ENCODE measurements around the gene NPC2.

The NPC2 gene

DNA sequence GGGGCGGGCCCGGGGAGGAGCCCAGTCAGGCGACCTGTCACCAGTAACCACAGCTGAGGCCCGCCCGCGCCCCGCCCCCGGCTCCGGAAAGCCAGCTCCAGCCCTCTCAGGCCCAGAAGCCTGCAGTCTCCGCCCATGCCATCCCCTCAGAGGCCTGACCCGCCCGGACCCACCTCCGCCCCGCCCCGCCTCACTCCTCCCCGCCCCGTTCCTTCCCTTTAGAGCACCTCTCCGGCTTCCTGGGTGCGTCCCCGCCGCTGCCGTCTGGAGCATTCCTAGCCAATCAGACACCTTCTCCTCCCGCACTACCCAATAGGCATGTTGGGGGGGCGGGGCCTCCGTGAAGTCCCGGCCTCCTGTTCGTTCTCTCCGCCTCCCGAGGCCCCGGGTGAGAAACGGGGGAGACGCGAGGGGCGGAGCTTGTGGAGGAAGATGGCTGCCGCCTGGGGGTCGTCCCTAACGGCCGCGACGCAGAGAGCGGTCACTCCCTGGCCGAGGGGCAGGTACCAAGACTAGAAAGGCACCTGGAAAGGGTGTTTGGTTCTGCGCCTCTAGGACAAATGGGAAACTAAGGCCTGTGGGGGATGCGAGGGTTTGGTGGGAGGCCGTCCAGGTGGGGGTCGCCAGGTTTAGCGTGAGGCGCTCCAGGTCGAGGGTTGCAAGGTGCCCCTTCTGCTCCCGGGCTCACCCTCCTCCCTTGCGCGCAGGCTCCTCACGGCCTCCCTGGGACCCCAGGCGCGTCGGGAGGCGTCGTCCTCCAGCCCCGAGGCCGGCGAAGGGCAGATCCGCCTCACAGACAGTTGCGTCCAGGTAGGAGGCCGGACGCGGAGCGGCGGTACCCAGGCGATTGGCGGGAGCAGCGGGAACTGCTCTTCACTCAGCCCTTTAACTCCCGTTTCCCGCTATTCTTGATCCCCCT, 497 bp upstream of the NPC2 start, which contains the start of gene ISCA2:
ISCA2 (plus strand) TSS at position 423 of the 919 bp plus-strand sequence; CDS start at position 433, 10 bp downstream.
- TF ChIP-seq CTCF (IDR thresholded peaks at IDR 0.05; ENCODE audit: low read length, missing control alignments): no peak
- H3K4me3 ChIP-seq (replicated peaks; ENCODE audit: low read depth, low read length): peak within 1 kb of the TSS; percentile 90
- peak; percentile 99 for DNase-seq (ENCODE audit: low read depth)

GRCh38 chr14:74491956-74492775, 939 bp downstream of the NPC2 start:
- H3K4me3 ChIP-seq (replicated peaks; ENCODE audit: low read depth, low read length): peak overlapping the region; percentile 90
- peak; percentile 45 for DNase-seq (ENCODE audit: low read depth)
- peak; percentile 22 for TF ChIP-seq CTCF (IDR thresholded peaks at IDR 0.05; ENCODE audit: low read length, missing control alignments)

GRCh38 chr14:74490486-74490885, 2.6 kb downstream of the NPC2 start:
- DNase-seq (ENCODE audit: low read depth): no peak
- no peak for TF ChIP-seq CTCF (IDR thresholded peaks at IDR 0.05; ENCODE audit: low read length, missing control alignments)
- H3K4me3 ChIP-seq (replicated peaks; ENCODE audit: low read depth, low read length): no peak overlapping the region

DNA sequence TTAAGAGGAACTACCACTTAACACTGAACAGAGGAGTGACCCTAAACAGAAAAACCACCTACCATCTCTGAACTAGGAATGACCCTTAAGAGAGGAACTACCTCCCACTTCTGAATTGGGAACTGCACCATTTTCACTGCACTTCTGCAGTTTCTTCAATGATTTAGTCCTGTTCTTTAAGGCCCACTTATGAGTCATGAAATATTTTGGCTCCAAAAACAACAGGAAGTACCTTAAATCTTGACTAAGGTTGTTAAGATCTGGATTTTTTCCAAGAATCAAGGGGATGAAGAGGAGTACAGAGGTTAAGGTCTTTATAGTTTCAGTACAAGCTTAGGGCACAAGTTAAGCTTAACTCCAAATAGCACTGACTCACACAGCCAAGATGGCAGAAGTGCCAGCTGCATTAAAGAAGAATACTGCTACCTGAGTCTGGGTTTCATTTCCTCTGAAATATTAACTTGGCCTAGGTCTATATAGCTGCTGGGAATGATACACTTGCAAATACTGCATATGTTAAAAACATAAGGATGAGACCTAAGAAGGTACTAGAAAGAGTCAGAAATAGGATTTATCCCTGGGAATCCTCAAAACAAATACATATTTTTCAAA, 4.2 kb downstream of the NPC2 start:
- DNase-seq (ENCODE audit: low read depth): peak; percentile 72
- no peak for TF ChIP-seq CTCF (IDR thresholded peaks at IDR 0.05; ENCODE audit: low read length, missing control alignments)
- no peak overlapping the region for H3K4me3 ChIP-seq (replicated peaks; ENCODE audit: low read depth, low read length)

DNA sequence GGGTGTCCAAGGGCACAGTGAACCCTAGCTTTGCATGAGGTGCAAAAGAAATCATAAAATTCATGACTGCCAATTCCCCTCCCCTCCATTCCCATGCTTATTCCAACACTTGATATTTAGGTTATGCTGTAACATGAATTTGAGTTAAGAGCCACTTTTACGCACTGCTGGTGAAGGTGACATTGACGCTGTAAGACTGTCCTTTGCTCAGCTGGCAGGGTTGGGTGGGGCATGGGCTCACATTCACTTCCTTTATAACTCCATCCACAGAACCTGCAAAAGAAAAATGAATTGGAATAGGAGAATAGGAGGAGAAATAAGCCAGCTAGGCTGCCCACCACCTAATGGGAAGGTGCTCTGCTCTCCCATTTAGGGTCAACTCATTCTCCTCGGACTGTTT, 6.9 kb downstream of the NPC2 start:
- DNase-seq (ENCODE audit: low read depth): no peak
- TF ChIP-seq CTCF (IDR thresholded peaks at IDR 0.05; ENCODE audit: low read length, missing control alignments): no peak
- no peak overlapping the region for H3K4me3 ChIP-seq (replicated peaks; ENCODE audit: low read depth, low read length)

GRCh38 chr14:74483321-74483720, 9.8 kb downstream of the NPC2 start:
- TF ChIP-seq CTCF (IDR thresholded peaks at IDR 0.05; ENCODE audit: low read length, missing control alignments): no peak
- H3K4me3 ChIP-seq (replicated peaks; ENCODE audit: low read depth, low read length): no peak overlapping the region
- no peak for DNase-seq (ENCODE audit: low read depth)

All from fibroblast of pulmonary artery (primary cell).